A549 (cell line): Measurements from ENCODE around the gene ODR4. TPM values are rescaled to one million over a fixed set of nuclear protein-coding genes. Genes with fewer than 3 reads are reported as not detected.

Source experiments
- ATAC-seq, 2 experiments: fragments of 200-7000 bp in 1 of 2; fragments of >200 bp in 1 of 2; cut with Nextera tagmentation in 1 of 2; cut with Tn5 transposase in 1 of 2; 3 replicates each; pipeline versions ENCODE4 v1.8.0 to v1.9.1; 2018 to 2020; ENCODE audit warnings: mild to moderate bottlenecking in 1 of 2, moderate library complexity in 1 of 2
- CTCF ChIA-PET: fragments of 300-600 bp; sonication (Branson Sonifier 250); formaldehyde crosslinking; extraction: SDS; loops from one replicate; lab custom pipeline; 2021; ENCODE audit warnings: antibody characterized with exemption, inconsistent platforms; lab: Yijun Ruan, JAX
- POLR2A ChIA-PET: fragments of 350-600 bp; formaldehyde crosslinking; extraction: SDS; loops from one replicate; lab custom pipeline; 2021; ENCODE audit warnings: antibody characterized with exemption, inconsistent platforms; lab: Yijun Ruan, JAX
- DNase-seq, 2 experiments: peaks; one replicate each; pipeline versions ENCODE4 v3.0.0 to v3.0.0-alpha.2; 2011 to 2016; ENCODE audit warnings: low read depth in 1 of 2, low spot score in 1 of 2
- FAIRE-seq: peaks from 2 replicates; lab custom pipeline; 2011; peaks lifted over from hg19 to GRCh38; lab: Jason Lieb, UNC
- H3K27ac ChIP-seq, 2 experiments: fragments of >200 bp; sonication (Bioruptor Twin); formaldehyde crosslinking; 3 replicates each; pipeline ENCODE4 v1.5.1; 2016 to 2017
- H3K4me1 ChIP-seq: fragments of >200 bp; sonication (Bioruptor Twin); formaldehyde crosslinking; 3 replicates; pipeline ENCODE4 v1.6.1; 2016
- H3K4me2 ChIP-seq: fragments of >200 bp; sonication (Bioruptor Twin); formaldehyde crosslinking; 3 replicates; pipeline ENCODE4 v1.6.1; 2016
- H3K4me3 ChIP-seq: fragments of >200 bp; sonication (Bioruptor Twin); formaldehyde crosslinking; 3 replicates; pipeline ENCODE4 v1.5.1; 2016
- H3K9me3 ChIP-seq: fragments of >200 bp; sonication (Bioruptor Twin); formaldehyde crosslinking; 3 replicates; pipeline ENCODE4 v1.6.1; 2016
- CBX2 ChIP-seq: fragments of 200-600 bp; sonication (generic); IDR thresholded peaks from 2 replicates; pipeline ENCODE4 v1.6.1; 2016; ENCODE audit warnings: low read depth, mild to moderate bottlenecking, borderline replicate concordance
- ELK1 ChIP-seq: fragments of 150-350 bp; IDR thresholded peaks from 2 replicates; pipeline ENCODE4 v1.6.1; 2014; ENCODE audit warnings: low read depth, mild to moderate bottlenecking, low read length
- FOSL2 ChIP-seq, 2 experiments: fragments of 450-650 bp in 1 of 2; fragments of >200 bp in 1 of 2; sonication (Bioruptor Twin) in 1 of 2; formaldehyde crosslinking; IDR thresholded peaks; 2 replicates each; pipeline versions ENCODE4 v1.5.0 to v1.6.1; 2016 to 2020; ENCODE audit warnings: mild to moderate bottlenecking in 1 of 2, moderate library complexity in 1 of 2
- FOXS1 ChIP-seq: fragments of 250-450 bp; sonication (Bioruptor Pico); IDR thresholded peaks from 2 replicates; pipeline ENCODE4 v1.5.0; 2020; ENCODE audit warnings: mild to moderate bottlenecking, moderate library complexity
- HEYL ChIP-seq: fragments of 250-450 bp; sonication (Bioruptor Pico); IDR thresholded peaks from 2 replicates; pipeline ENCODE4 v1.8.0; 2021; ENCODE audit warnings: mild to moderate bottlenecking, moderate library complexity
- HMGXB4 ChIP-seq: fragments of 250-450 bp; sonication (Bioruptor Pico); IDR thresholded peaks from 2 replicates; pipeline ENCODE4 v1.5.0; 2021; ENCODE audit warnings: mild to moderate bottlenecking, moderate library complexity, borderline replicate concordance
- JUN ChIP-seq, 2 experiments: fragments of >200 bp; sonication (Bioruptor Twin); formaldehyde crosslinking; IDR thresholded peaks; 2 replicates in 1 of 2; 3 replicates in 1 of 2; pipeline ENCODE4 v1.6.1; 2016 to 2017
- KDM5A ChIP-seq: fragments of 200-600 bp; sonication (generic); IDR thresholded peaks from 2 replicates; pipeline ENCODE4 v1.6.1; 2016; ENCODE audit warnings: antibody characterized with exemption, mild to moderate bottlenecking
- MYC ChIP-seq: IDR thresholded peaks from 2 replicates; pipeline ENCODE4 v1.6.1; 2012; ENCODE audit warnings: mild to moderate bottlenecking, inconsistent platforms, low read length, improper control_type of control experiment, borderline replicate concordance
- PBX3 ChIP-seq: IDR thresholded peaks from 2 replicates; pipeline ENCODE4 v1.6.1; 2012
- POLR2A ChIP-seq: IDR thresholded peaks from 2 replicates; pipeline ENCODE4 v1.6.1; 2012; ENCODE audit warnings: mild to moderate bottlenecking, low read length
- RAD21 ChIP-seq, 2 experiments: fragments of >200 bp in 1 of 2; sonication (Bioruptor Twin) in 1 of 2; formaldehyde crosslinking in 1 of 2; IDR thresholded peaks in 1 of 2; conservative IDR thresholded peaks in 1 of 2; 2 replicates in 1 of 2; 3 replicates in 1 of 2; pipeline ENCODE4 v1.6.1; 2012 to 2018; ENCODE audit warnings: inconsistent platforms in 1 of 2
- RARB ChIP-seq: fragments of 250-450 bp; sonication (Bioruptor Pico); IDR thresholded peaks from 2 replicates; pipeline ENCODE4 v1.8.0; 2021; ENCODE audit warnings: mild to moderate bottlenecking, moderate library complexity
- RFX5 ChIP-seq: fragments of 450-650 bp; IDR thresholded peaks from 2 replicates; pipeline ENCODE4 v1.7.1; 2014; ENCODE audit warnings: antibody characterized with exemption, mild to moderate bottlenecking, moderate library complexity
- USF2 ChIP-seq: fragments of 450-650 bp; IDR thresholded peaks from 2 replicates; pipeline ENCODE4 v1.6.1; 2014; ENCODE audit warnings: antibody characterized with exemption
- ZC3H11A ChIP-seq: fragments of 450-650 bp; IDR thresholded peaks from 2 replicates; pipeline ENCODE4 v1.6.1; 2014; ENCODE audit warnings: antibody characterized with exemption, mild to moderate bottlenecking
- WGBS: methylation state at CpG from one replicate; pipeline ENCODE4 v1.1.6; 2017; ENCODE audit errors: missing lambda C conversion rate; 5-methylcytosine and 5-hydroxymethylcytosine counted together
- polyA plus RNA-seq, 4 experiments: library from polyadenylated mRNA; depleted of rRNA in 3 of 4; stranded (reverse); fragments of >200 nt; fragmentation: RNase III in 1 of 4; extraction: RNeasy Plus Mini Kit Qiagen cat#74134 plus additional on column Dnase treatment in 1 of 4; gene quantifications; 2 replicates in 3 of 4; 3 replicates in 1 of 4; pipeline ENCODE4 v1.2.3, GENCODE V29; 2011 to 2017

ODR4 gene
- polyA plus RNA-seq, 2 of the 4 experiments (the other 2 are of a cell fraction), result 18.1 to 34.9 TPM

- Histone ChIP-seq H3K4me2 (peak overlapping the region; percentile 87), H3K4me3 (peak overlapping the region; percentile 92), H3K4me1 (peaks cover 26% of the 10 kb centered on the region; the same call in 2 of the 3 replicates), H3K9me3 (no peaks in the 10 kb centered on the region), H3K27ac (peak overlapping the region; percentile 82 to 93)
- 0 out of 2 replicates have a peak, but pooled peaks have one; percentile 61 for TF ChIP-seq POLR2A
- TF ChIP-seq FOSL2 (IDR thresholded peaks at IDR 0.05), result no peak
- peak; percentile 10; the same call in 1 of the 2 replicates for TF ChIP-seq FOSL2 (CRISPR knock-in tag; IDR thresholded peaks at IDR 0.05)
- no peak for TF ChIP-seq RAD21 (conservative IDR thresholded peaks at IDR 0.05 in 1 of 2, IDR thresholded peaks at IDR 0.05 in 1 of 2)
- TF ChIP-seq CBX2, result no peak
- peak in 1 of 2 experiments; percentile 18 for DNase-seq
- CTCF ChIA-PET, result interaction anchor here (0.6 to 2.3 kb wide), 27 partner anchors 9 to 610 kb away, joined by 3 to 18 read pairs (median 4); no protein-coding TSS in a partner anchor
- no peak for FAIRE-seq
- 3% methylated on average over 12 of the region's 12 CpGs for WGBS
- POLR2A ChIA-PET, result interaction anchor here (0.9 to 1.6 kb wide), 3 partner anchors 12 to 307 kb away, joined by 3 to 9 read pairs (median 4); no protein-coding TSS in a partner anchor
- ATAC-seq, result peak; percentile 35 to 47
Measured at GRCh38 chr1:186375929-186376319, 286 bp downstream of the ODR4 start.

GRCh38 chr1:186386725-186387383 is 11.2 kb downstream of the ODR4 start:
- no peak for ATAC-seq
- TF ChIP-seq ELK1 (no peak), RARB (no peak), MYC (no peak), USF2 (no peak), KDM5A (no peak), JUN (IDR thresholded peaks at IDR 0.05) (no peak), ZC3H11A (no peak), PBX3 (no peak), HMGXB4 (CRISPR knock-in tag) (no peak), FOXS1 (CRISPR knock-in tag) (no peak), RFX5 (no peak)
- TF ChIP-seq, all 56 proteins: peak for 0
- DNase-seq (no peak), FAIRE-seq (no peak)
- H3K9me3 ChIP-seq, result no peaks in the 10 kb centered on the region
- 96% methylated on average over 3 of the region's 3 CpGs for WGBS
- ChIA-PET CTCF (interaction anchor here (3.4 kb wide), 1 partner anchor 11 kb away, joined by 18 read pairs; the partner anchor contains the start of genes ODR4 and TPR), POLR2A (interaction anchor here (1.1 kb wide), 1 partner anchor 293 kb away, joined by 3 read pairs; the partner anchor contains the start of gene PTGS2)
- H3K4me2 ChIP-seq, result no peak overlapping the region
- no peak overlapping the region for H3K4me3 ChIP-seq
- no peak overlapping the region for H3K27ac ChIP-seq
- no peaks in the 10 kb centered on the region for H3K4me1 ChIP-seq

GRCh38 chr1:186390925-186391324 is 15.3 kb downstream of the ODR4 start:
- Histone ChIP-seq H3K9me3 (no peaks in the 10 kb centered on the region), H3K4me2 (no peak overlapping the region), H3K4me1 (peaks cover 7% of the 10 kb centered on the region; the same call in 1 of the 3 replicates), H3K27ac (no peak overlapping the region), H3K4me3 (no peak overlapping the region)
- POLR2A ChIA-PET, result no interaction called here
- no peak for FAIRE-seq
- DNase-seq, result no peak
- CTCF ChIA-PET, result no interaction called here
- 96% methylated on average over 1 of the region's 1 CpG for WGBS
- TF ChIP-seq RARB (no peak), HEYL (CRISPR knock-in tag) (no peak), ZC3H11A (no peak)
- ATAC-seq, result no peak
